T-helper 2 cell treated with Interferon-gamma antibody and Interleukin-4, amounts not matched to agents 5 μg/mL and 100 μg/mL, for 36 hours (primary cell): ENCODE data around the gene BPIFB6.

Experiments
- DNase-seq: peaks from one replicate; pipeline ENCODE4 v3.0.0; 2021; ENCODE audit warnings: low spot score
- H3K27ac Mint-ChIP-seq: one replicate; pipeline ENCODE4 v1.8.0; 2021; ENCODE audit warnings: mild to moderate bottlenecking, mixed read lengths
- H3K27me3 Mint-ChIP-seq: one replicate; pipeline ENCODE4 v1.8.0; 2021; ENCODE audit warnings: low read depth, mixed read lengths
- H3K36me3 Mint-ChIP-seq: one replicate; pipeline ENCODE4 v1.8.0; 2021; ENCODE audit warnings: low read depth, mixed read lengths
- H3K4me1 Mint-ChIP-seq: one replicate; pipeline ENCODE4 v1.8.0; 2021; ENCODE audit warnings: low read depth, mixed read lengths
- H3K4me3 Mint-ChIP-seq: one replicate; pipeline ENCODE4 v1.8.0; 2022; ENCODE audit warnings: mild to moderate bottlenecking, moderate library complexity, mixed read lengths
- H3K9me3 Mint-ChIP-seq: one replicate; pipeline ENCODE4 v1.8.0; 2021; ENCODE audit warnings: mixed read lengths

BPIFB6 gene

DNA sequence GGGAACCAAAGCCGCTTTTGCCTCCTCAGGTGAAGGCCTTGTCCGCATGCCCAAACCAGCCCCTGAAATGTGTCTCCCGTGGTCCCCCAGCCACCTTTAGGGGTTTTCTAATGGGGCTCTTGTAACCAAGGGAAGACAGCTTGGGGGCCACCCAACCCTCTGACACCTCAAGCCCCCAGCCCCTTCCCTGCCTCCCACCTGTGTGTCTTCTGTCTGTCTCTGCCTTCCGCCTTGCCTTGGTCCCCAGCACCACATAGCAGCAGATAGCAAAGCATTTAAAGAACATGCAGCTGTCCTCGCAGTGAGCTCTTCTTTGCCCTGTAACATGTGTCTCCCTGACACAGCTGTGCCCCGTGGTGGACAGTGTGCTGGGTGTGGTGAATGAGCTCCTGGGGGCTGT is 31.8 kb downstream of the BPIFB6 start:
- no peak overlapping the region for H3K27ac Mint-ChIP-seq
- no peak overlapping the region for H3K4me3 Mint-ChIP-seq
- no peaks in the 10 kb centered on the region for H3K9me3 Mint-ChIP-seq
- no peaks in the 10 kb centered on the region for H3K36me3 Mint-ChIP-seq
- H3K4me1 Mint-ChIP-seq: no peaks in the 10 kb centered on the region
- DNase-seq: no peak
- H3K27me3 Mint-ChIP-seq: no peaks in the 10 kb centered on the region

DNA sequence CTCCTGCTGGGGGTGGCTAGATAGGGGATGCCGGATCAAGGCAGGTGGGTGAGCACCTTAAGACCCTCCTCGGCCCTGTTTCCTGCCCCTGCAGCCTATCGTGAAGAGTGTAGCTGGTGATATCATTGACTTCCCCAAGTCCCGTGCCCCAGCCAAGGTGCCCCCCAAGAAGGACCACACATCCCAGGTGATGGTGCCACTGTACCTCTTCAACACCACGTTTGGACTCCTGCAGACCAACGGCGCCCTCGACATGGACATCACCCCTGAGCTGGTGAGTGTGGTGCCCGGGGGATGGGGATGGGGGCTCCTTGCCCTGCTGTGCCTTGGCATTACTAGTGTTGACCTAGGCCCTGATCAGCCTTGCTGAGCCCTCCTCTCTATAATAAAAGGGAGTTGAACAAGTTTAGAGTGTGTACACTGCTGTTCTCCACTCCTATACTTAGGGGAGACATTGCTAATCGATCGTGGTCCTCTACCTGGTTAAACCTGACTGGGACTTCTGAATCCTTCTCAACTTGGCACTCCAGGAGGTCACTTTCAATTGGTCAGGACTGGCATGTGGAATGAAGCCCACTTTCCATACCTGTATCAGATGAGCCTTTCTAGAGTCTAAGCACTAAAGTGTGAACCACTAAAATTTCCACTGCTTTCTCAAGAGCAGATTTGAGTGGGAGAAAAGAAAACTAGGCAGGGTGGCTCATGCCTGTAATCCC is 33.3 kb downstream of the BPIFB6 start:
- H3K27ac Mint-ChIP-seq: no peak overlapping the region
- H3K36me3 Mint-ChIP-seq: no peaks in the 10 kb centered on the region
- no peaks in the 10 kb centered on the region for H3K9me3 Mint-ChIP-seq
- no peaks in the 10 kb centered on the region for H3K4me1 Mint-ChIP-seq
- H3K27me3 Mint-ChIP-seq: no peaks in the 10 kb centered on the region
- no peak overlapping the region for H3K4me3 Mint-ChIP-seq
- DNase-seq: no peak

DNA sequence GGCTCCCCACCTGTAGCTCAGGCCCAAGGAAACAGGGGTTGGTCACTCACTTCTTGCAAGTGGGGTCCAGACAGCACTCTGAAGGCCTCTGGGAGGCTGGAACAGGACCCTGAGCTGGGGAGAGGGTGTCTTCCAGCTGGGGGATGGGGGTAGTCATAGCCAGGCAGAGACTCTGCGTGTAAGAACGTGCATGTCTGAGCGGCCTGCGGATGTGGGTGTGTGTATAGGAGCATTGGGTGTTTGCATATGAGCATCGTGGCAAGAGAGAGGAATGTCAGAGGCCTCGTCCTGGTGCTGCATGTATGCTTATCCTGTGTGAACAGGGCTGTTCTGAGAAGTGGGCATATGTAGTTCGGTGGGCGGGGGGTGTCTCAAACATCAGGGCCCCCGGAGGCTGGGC is 34.3 kb downstream of the BPIFB6 start:
- Mint-ChIP-seq H3K9me3 (no peaks in the 10 kb centered on the region), H3K36me3 (no peaks in the 10 kb centered on the region), H3K27me3 (no peaks in the 10 kb centered on the region), H3K4me1 (no peaks in the 10 kb centered on the region), H3K27ac (no peak overlapping the region), H3K4me3 (no peak overlapping the region)
- no peak for DNase-seq

DNA sequence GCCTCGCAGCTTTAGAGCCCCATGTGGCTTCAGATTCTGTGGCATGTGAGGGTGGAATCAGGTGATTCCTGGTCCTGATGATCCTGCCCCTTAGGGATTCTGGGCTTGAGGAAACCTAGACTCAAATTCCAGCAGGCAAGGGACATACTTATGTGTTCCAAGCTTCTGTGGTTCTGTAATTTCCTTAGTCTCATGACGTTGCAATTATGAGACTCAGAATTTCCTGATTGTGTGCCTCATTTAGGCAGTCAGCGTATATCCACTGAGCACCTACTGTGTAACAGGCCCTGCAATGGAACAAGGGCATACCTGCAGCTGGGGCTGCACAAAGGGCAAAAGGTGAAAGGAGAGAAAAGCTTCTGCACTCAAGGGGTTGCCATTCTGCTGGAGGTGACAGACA is 36.4 kb downstream of the BPIFB6 start:
- Mint-ChIP-seq H3K27me3 (no peaks in the 10 kb centered on the region), H3K36me3 (no peaks in the 10 kb centered on the region), H3K4me3 (no peak overlapping the region), H3K27ac (no peak overlapping the region), H3K9me3 (no peaks in the 10 kb centered on the region), H3K4me1 (no peaks in the 10 kb centered on the region)
- DNase-seq: no peak

DNA sequence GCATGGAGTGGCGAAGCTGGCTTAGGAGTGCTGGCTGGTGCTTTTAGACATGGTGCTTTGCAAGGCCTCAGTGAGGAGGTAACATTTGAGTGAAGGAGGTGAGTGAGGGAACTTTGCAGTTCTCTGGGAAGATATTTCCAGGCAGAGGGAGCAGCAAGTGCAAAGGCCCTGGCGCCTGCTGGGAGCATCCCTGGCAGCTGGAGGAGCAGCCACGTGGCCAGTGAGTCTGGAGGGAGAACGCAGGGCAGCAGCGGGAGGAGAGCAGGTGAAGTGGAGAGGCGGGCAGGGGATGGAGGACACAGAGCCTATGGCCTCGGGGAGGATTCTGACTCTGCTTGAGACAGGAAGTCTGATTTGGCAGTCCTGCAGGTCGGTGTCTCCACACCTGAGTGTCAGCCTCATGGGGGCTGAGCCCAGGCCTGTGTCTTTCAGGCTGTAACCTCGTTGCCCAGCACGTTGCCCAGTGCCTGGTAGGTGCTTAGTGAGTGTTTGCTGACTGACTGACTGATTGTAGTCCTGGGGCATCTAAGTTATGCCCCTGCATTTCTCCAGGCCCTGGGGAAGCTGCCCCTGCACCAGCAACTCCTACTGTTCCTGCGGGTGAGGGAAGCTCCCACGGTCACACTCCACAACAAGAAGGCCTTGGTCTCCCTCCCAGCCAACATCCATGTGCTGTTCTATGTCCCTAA is 36.9 kb downstream of the BPIFB6 start:
- Mint-ChIP-seq H3K36me3 (no peaks in the 10 kb centered on the region), H3K27ac (no peak overlapping the region), H3K4me3 (no peak overlapping the region), H3K27me3 (no peaks in the 10 kb centered on the region), H3K9me3 (no peaks in the 10 kb centered on the region), H3K4me1 (no peaks in the 10 kb centered on the region)
- DNase-seq: no peak

DNA sequence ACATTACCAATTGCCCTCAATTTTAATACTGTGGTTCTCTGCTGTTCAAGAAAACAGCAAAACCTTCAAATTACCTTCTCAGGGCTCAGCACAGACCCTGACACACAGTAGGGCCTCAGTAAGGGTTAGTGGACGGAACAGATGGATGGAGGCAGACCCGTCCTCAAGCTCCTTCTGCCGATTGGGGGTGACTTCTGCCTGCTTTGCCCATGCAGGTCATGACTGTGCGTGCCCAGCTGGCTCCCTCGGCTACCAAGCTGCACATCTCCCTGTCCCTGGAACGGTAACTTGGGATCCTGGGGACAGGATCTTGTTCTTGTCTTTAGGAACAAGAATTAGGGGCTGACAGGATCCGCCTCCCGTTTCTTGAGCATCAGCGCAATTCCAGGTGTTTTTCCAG is 38.2 kb downstream of the BPIFB6 start:
- Mint-ChIP-seq H3K36me3 (no peaks in the 10 kb centered on the region), H3K27ac (no peak overlapping the region), H3K27me3 (no peaks in the 10 kb centered on the region), H3K9me3 (no peaks in the 10 kb centered on the region), H3K4me3 (no peak overlapping the region), H3K4me1 (no peaks in the 10 kb centered on the region)
- no peak for DNase-seq

DNA sequence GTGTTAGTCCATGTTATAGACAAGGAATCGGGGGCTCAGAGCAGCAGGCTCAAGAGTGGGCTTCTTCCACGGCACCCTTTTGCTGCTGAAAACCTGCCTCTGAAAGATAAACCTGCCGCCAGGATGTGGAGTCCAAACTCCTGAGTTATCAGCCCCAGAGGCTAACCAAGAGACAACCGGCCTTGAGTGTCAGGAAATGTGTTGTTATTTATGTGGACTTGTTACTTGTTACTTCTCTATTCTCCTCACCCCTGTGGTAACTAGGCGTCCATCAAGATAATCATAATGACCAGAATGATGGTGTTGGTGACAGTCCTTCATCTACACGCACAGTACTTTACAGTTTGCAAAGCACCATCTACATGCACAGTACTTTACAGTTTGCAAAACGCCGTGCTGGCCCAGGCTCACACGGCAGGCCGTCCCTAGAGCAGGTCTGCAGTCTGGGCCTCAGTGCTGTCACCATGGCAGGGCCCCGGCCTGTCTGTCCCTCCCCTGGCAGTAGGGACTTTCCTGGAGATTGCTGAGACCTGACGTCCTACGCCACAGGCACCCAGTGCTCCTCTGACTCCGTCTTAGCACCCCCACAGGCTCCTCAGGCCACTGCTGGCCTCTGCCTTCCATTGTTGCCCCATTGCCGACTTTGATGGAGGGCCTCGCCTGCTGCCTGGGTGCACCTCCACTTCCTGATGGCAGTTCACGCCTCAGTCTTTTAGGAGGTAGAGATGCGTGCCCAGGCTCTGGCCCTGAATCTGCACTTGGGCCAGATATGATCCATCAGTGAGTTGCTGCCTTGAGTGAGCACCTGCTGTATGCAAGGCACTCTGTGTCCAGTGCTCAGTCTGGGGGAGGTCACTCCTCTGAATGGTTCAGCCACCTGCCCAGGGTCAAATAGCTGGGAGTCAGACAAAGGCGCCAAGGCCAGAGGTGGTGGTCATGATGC is 38.9 kb downstream of the BPIFB6 start:
- no peak for DNase-seq
- no peaks in the 10 kb centered on the region for H3K4me1 Mint-ChIP-seq
- no peaks in the 10 kb centered on the region for H3K36me3 Mint-ChIP-seq
- H3K9me3 Mint-ChIP-seq: no peaks in the 10 kb centered on the region
- no peak overlapping the region for H3K4me3 Mint-ChIP-seq
- H3K27me3 Mint-ChIP-seq: no peaks in the 10 kb centered on the region
- no peak overlapping the region for H3K27ac Mint-ChIP-seq

DNA sequence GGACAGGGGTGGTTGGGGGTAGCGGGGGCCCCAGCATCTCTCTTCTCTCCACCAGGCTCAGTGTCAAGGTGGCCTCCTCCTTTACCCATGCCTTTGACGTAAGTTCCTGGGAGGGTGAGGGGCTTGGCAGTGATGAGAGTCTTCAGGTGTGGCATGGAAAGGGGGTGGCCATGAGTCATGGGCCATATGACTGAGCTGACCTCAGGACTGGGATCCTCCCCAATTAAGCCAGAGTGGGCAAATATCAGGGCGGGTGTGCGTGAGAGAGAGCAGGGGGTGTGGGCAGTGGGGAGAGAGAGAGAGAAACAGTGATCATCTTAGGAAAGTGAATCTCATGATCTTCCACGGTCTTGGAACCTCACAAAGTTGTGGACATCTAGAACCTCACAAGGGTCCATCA is 39.8 kb downstream of the BPIFB6 start:
- Mint-ChIP-seq H3K4me3 (no peak overlapping the region), H3K9me3 (no peaks in the 10 kb centered on the region), H3K4me1 (no peaks in the 10 kb centered on the region), H3K27me3 (no peaks in the 10 kb centered on the region), H3K27ac (no peak overlapping the region), H3K36me3 (no peaks in the 10 kb centered on the region)
- DNase-seq: no peak

DNA sequence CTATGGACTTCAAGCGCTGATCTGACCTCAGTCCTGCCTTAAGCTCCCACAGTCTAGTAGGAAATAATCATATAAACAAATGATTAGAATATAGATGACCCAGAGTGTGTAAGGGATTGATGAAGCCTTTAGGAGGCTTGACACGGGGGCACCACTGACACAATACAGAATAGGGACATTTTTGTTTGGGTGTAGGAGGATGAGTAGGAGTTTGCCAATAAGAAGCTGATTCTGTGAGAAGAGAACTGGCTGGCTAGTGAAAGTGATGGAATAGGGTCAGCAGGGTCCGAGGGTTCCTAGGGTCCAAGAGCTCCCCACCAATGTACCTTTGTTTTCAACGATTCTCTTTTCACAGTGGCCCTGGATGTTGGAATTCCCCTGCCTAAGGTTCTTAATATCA is 40.9 kb downstream of the BPIFB6 start:
- no peaks in the 10 kb centered on the region for H3K9me3 Mint-ChIP-seq
- H3K36me3 Mint-ChIP-seq: no peaks in the 10 kb centered on the region
- no peak overlapping the region for H3K4me3 Mint-ChIP-seq
- DNase-seq: no peak
- H3K27ac Mint-ChIP-seq: no peak overlapping the region
- no peaks in the 10 kb centered on the region for H3K27me3 Mint-ChIP-seq
- no peaks in the 10 kb centered on the region for H3K4me1 Mint-ChIP-seq

DNA sequence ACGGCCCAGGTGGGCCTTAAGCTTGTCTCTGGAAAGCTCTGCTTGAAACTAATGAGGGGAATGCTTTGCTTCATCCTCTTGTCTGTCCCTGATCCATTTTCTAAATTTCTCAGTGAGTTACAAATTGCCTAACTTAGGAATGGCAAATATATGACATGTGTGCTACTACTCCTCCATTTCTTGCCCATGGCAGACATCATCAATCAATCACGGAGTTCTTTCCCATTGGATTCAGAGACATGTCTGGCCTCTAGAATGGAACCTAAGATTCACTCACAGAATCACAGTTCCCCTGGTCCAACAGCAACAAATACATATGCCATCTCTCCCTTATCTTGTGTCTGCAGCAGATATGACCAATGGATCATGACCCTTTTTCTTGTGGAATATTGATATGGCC is 41.4 kb downstream of the BPIFB6 start:
- H3K27me3 Mint-ChIP-seq: no peaks in the 10 kb centered on the region
- H3K36me3 Mint-ChIP-seq: no peaks in the 10 kb centered on the region
- H3K27ac Mint-ChIP-seq: no peak overlapping the region
- no peak overlapping the region for H3K4me3 Mint-ChIP-seq
- H3K9me3 Mint-ChIP-seq: no peaks in the 10 kb centered on the region
- DNase-seq: no peak
- no peaks in the 10 kb centered on the region for H3K4me1 Mint-ChIP-seq

DNA sequence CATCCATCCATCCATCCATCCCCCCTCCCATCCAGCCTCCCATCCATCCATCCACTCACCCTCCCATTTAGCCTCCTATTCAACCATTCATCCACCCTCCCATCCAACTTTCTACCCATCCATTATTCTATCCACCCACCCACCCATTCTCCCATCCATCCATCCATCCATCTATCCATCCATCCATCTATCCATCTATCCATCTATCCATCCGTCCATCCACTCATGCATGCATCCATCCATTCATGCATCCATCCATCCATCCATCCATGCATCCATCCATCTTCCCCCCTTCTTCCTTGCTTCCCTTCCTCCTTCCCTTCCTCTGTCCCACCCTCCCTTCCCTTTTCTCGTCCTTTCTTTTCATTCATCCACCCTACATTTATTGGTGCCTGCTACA is 43.2 kb downstream of the BPIFB6 start:
- H3K27ac Mint-ChIP-seq: no peak overlapping the region
- H3K4me3 Mint-ChIP-seq: no peak overlapping the region
- H3K27me3 Mint-ChIP-seq: peaks cover 4% of the 10 kb centered on the region
- H3K9me3 Mint-ChIP-seq: no peaks in the 10 kb centered on the region
- no peak for DNase-seq
- no peaks in the 10 kb centered on the region for H3K36me3 Mint-ChIP-seq
- no peaks in the 10 kb centered on the region for H3K4me1 Mint-ChIP-seq

DNA sequence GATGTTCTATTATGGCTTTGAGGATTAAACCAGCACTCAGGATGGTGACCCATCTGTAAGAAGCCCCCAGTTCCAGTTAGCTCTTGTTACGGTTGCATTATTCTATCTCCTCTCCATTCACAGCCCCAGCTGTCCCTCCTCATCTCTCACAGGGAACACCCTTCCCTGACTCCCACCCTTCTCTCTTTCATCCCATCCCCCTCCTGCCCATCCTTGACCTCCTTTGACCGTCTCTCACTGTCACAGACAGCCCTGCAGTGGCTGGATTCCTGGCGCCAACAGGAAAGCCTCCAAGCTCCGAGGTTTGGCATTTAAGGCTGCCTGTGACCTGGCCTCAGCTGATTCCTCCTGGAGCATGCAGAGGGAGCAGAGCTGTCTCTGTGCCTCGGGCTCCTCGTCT is 43.8 kb downstream of the BPIFB6 start:
- Mint-ChIP-seq H3K36me3 (no peaks in the 10 kb centered on the region), H3K27ac (no peak overlapping the region), H3K4me3 (no peak overlapping the region), H3K4me1 (no peaks in the 10 kb centered on the region), H3K9me3 (no peaks in the 10 kb centered on the region), H3K27me3 (peaks cover 4% of the 10 kb centered on the region)
- no peak for DNase-seq

DNA sequence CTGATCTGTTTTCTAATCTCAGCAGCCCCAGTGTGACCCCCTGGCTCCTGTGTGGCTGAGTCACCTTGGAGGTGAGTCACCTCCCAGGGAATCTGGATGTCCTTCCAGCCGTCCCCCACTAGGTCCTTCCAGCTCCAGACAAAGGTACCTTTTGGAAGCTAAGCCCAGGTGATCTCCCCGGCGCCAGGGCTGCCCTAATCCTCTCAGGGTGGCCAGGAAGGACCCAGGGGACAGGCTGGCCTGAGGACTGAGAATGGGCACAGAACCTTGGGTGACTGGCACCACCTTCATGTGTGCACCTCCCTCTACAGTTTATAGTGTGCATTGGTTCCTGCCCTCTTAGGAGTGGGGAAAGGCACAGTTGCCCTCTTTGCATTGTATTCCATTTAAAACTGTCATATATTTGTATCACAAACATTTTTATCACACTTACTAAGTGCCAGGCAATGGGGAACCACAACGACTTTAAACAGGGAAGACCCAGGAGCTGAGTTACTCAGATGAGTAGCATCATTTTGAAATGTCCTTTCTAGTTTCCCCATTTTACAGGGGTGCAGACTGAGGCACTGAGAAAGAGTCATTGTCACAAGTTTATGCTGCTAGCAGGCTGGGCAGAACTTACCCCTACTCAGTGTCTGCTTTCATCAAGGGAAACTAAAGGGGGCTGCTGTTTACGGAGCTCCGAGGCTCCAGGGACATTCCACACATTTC is 45.4 kb downstream of the BPIFB6 start:
- Mint-ChIP-seq H3K4me1 (no peaks in the 10 kb centered on the region), H3K27ac (no peak overlapping the region), H3K27me3 (peaks cover 7% of the 10 kb centered on the region), H3K36me3 (no peaks in the 10 kb centered on the region), H3K9me3 (no peaks in the 10 kb centered on the region), H3K4me3 (no peak overlapping the region)
- DNase-seq: no peak

DNA sequence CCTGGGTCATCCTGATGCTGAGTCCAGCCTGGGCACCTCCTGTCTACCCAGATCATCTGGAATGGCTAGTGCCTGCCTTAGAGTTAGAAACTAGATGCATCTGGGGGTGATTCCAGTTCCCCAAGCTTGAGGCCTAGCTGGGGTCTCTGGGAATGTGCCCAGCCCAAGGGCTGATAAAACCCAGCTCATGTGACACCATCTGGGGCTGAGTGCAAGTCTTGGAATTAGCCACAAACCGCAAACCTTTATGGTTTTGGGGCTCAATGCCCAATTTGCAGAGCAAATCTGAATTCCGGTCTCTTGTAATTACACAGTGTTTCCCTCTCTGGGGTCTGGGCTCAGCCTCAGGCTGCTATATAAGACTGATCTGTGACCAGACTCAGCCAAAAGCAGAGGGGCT is 47.8 kb downstream of the BPIFB6 start, which contains the start of gene BPIFB4:
Gene BPIFB4 (plus strand): TSS at position 385 of the 400 bp plus-strand sequence. CDS start 1,884 bp downstream, outside the sequence.
- Mint-ChIP-seq H3K27me3 (peaks cover 7% of the 10 kb centered on the region), H3K9me3 (no peaks in the 10 kb centered on the region), H3K36me3 (no peaks in the 10 kb centered on the region), H3K4me3 (no peak within 1 kb of the TSS), H3K27ac (no peak within 1 kb of the TSS), H3K4me1 (no peaks in the 10 kb centered on the region)
- no peak for DNase-seq
